HUES64 (cell line): Measurements from ENCODE around the gene TGM3.
A peak's percentile ranks its signal among the peaks of the same experiment; 100 is the strongest.
"Not testable (repeated sequence)": the region's sequence is repeated elsewhere in the genome, so short reads cannot be mapped to it uniquely, and the experiment has no call there.

Experiments used
- H3K27ac ChIP-seq: 2 replicates; pipeline ENCODE4 v1.7.0; 2013; ENCODE audit warnings: low read depth, low read length, inconsistent platforms
- H3K27me3 ChIP-seq: 2 replicates; pipeline ENCODE4 v1.6.1; 2013; ENCODE audit warnings: mild to moderate bottlenecking, low read length; ENCODE audit not compliant: insufficient read depth
- H3K36me3 ChIP-seq: 2 replicates; pipeline ENCODE4 v1.6.1; 2013; ENCODE audit warnings: mild to moderate bottlenecking, low read length; ENCODE audit not compliant: insufficient read depth
- H3K4me1 ChIP-seq: 2 replicates; pipeline ENCODE4 v1.6.1; 2013; ENCODE audit warnings: mild to moderate bottlenecking, low read length, moderate library complexity; ENCODE audit not compliant: insufficient read depth
- H3K4me3 ChIP-seq: 2 replicates; pipeline ENCODE4 v1.5.1; 2013; ENCODE audit warnings: mild to moderate bottlenecking, low read length, moderate library complexity
- H3K9ac ChIP-seq: 2 replicates; pipeline ENCODE4 v1.6.1; 2013; ENCODE audit warnings: mild to moderate bottlenecking, low read depth, low read length
- H3K9me3 ChIP-seq: 2 replicates; pipeline ENCODE4 v1.6.1; 2013; ENCODE audit warnings: low read depth, low read length; ENCODE audit not compliant: insufficient read depth
- WGBS: fragments of 150-250, 120-280 bp; methylation state at CpG from one replicate; pipeline ENCODE4 v1.1.7; 2013; ENCODE audit warnings: missing lambda C conversion rate; 5-methylcytosine and 5-hydroxymethylcytosine counted together

The TGM3 gene

DNA sequence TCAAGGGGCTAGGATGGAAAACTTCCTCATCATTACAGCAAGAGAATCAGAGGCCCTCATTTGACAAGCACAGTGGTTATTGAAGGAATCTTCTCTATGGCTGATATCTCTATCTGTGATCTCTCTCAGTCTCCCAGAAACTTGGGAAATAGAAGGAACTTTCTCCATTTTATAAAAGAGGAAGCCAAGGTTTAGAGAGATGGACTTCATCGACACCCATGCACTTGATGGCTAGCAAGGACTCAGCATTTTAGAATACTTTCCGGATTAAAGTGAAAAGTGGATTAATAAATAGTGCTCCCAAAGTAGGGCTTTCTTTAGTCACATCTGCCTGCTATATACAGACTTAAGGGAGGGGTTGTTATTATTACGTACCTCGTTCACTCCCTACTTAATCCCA lies 34.2 kb upstream of the TGM3 start:
- H3K27me3 ChIP-seq, result no peaks in the 10 kb centered on the region
- H3K27ac ChIP-seq, result no peak overlapping the region
- H3K9me3 ChIP-seq, result no peaks in the 10 kb centered on the region
- no peak overlapping the region for H3K9ac ChIP-seq
- 96% methylated on average over 2 of the region's 4 CpGs for WGBS
- H3K4me1 ChIP-seq, result no peaks in the 10 kb centered on the region
- H3K36me3 ChIP-seq, result no peaks in the 10 kb centered on the region
- no peak overlapping the region for H3K4me3 ChIP-seq

DNA sequence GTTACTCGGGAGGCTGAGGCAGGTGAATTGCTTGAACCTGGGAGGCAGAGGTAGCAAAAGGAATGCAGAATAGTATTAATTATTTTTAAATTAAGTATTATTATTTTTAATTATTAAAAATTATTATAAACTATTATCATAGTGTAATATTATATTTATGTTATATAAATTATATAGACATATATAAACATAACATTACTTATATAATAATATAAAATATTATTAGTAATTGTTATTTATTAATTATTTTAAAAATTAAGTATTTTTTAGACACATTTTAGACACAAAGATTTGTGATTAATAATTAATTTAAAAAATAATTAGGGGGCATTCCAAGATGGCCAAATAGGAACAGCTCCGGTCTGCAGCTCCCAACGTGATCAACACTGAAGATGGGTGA lies 31.7 kb upstream of the TGM3 start:
- WGBS, result 89% methylated on average over 3 of the region's 3 CpGs
- Histone ChIP-seq H3K27me3 (no peaks in the 10 kb centered on the region), H3K4me3 (peak overlapping the region; percentile 51; the same call in 1 of the 2 replicates), H3K9ac (0 out of 2 replicates have a peak overlapping the region, but pooled peaks have one; percentile 61), H3K36me3 (no peaks in the 10 kb centered on the region), H3K9me3 (no peaks in the 10 kb centered on the region), H3K4me1 (no peaks in the 10 kb centered on the region), H3K27ac (no peak overlapping the region)

DNA sequence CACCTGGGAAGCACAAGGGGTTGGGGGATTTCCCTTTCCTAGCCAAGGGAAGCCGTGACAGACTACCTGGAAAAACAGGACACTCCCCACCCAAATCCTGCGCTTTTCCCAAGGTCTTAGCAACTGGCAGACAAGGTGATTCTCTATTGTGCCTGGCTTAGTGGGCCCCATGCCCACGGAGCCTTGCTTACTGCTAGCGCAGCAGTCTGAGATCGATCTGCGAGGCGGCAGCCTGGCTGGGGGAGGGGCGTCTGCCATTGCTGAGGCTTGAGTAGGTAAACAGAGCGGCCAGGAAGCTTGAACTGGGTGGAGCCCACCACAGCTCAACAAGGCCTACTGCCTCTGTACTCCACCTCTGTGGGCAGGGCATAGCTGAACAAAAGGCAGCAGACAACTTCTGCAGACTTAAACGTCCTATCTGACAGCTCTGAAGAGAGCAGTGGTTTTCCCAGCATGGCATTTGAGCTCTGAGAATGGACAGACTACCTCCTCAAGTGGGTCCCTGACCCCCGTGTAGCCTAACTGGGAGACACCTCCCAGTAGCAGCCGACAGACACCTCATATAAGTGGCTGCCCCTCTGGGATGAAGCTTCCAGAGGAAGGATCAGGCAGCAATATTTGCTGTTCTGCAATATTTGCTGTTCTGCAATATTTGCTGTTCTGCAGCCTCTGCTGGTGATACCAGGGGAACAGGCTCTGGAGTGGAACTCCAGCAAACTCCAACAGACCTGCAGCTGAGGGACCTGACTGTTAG lies 31.0 kb upstream of the TGM3 start:
- not testable (repeated sequence) for H3K27ac ChIP-seq, H3K9me3 ChIP-seq, H3K27me3 ChIP-seq, H3K4me1 ChIP-seq, H3K36me3 ChIP-seq
- H3K4me3 ChIP-seq, result peak overlapping the region; percentile 51
- H3K9ac ChIP-seq, result peak overlapping the region; percentile 61
- 29% methylated on average over 12 of the region's 12 CpGs for WGBS

DNA sequence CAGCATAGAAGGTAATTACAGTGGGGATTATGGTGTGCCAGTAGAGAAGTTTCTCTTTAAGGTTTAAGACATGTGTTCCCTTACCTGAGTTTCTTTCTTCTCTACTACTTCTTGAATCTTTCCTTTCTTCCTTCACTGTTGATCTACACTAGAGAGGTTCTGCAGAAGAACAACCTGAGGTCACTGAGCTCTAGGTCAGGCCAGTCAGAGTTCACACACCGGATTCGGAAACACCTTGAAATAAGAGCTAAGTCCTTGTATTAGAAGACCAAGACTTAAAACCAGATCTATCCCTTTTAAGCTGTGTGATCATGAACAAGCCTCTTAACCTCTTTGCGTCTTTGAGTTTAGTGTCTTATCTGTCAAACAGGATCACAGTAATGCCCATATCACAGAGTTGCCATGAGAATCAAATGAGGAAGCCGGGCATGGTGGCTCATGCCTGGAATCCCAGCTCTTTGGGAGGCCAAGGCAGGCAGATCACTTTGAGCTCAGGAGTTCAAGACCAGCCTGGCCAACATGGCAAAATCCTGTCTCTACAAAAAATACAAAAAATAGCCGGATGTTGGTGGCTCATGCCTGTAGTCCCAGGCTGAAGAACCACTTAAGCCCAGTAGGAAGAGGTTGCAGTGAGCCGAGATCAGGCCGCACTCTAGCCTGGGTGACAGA lies 22.0 kb upstream of the TGM3 start:
- no peaks in the 10 kb centered on the region for H3K36me3 ChIP-seq
- H3K4me1 ChIP-seq, result 0 out of 2 replicates have a peak, but pooled peaks cover 5% of the 10 kb centered on the region
- H3K27ac ChIP-seq, result no peak overlapping the region
- peaks cover 1% of the 10 kb centered on the region; the same call in 1 of the 2 replicates for H3K27me3 ChIP-seq
- H3K9ac ChIP-seq, result no peak overlapping the region
- no peak overlapping the region for H3K4me3 ChIP-seq
- WGBS, result 93% methylated on average over 7 of the region's 7 CpGs
- no peaks in the 10 kb centered on the region for H3K9me3 ChIP-seq

DNA sequence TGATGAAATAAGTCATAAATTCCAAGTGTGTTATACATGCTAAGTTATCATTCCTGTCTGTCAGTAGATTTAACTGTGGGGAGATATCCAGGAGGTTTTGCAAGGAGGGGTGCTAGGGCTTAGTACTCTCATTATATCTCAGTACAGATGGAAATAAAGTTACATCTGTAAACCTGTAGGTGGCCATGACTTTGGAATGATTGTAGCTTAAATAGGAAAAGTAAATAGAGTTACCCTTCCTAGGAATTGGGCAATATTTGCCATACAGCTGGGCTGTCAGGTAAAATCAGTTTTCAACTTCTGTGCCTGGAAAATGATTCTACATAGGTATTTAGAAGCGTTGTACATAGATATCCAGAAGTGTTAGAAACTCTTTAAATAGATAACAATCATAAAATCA lies 19.8 kb upstream of the TGM3 start:
- no peak overlapping the region for H3K9ac ChIP-seq
- peaks cover 3% of the 10 kb centered on the region; the same call in 1 of the 2 replicates for H3K27me3 ChIP-seq
- H3K4me3 ChIP-seq, result no peak overlapping the region
- no CpG with 5 or more reads among the region's 1 CpG for WGBS
- H3K27ac ChIP-seq, result no peak overlapping the region
- no peaks in the 10 kb centered on the region for H3K36me3 ChIP-seq
- H3K9me3 ChIP-seq, result no peaks in the 10 kb centered on the region
- H3K4me1 ChIP-seq, result 0 out of 2 replicates have a peak, but pooled peaks cover 5% of the 10 kb centered on the region

DNA sequence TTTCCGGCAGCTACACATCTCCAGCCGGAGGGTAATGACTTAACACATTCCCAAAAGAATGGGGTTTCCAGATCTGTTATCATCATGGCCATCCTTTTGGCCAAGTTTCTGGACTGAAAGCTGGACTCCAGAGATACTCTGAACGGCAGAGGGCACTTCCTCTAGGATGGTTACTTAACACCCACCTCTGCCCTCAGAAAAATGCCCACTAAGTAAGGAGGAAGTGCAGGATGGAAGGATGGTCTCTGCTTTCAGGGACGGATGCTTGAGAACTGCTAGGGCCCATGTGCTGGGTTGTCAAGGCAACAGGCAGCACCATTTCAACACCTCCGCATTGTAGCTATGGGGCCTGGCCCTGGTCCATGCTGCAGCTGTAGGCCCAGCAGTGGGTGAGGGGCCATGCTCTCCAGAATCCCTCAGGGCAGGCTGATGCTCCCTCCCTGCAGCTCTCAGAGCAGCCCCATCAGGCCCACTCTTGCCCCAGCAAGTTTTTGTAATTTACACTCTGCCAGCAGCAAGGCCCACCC lies 16.5 kb upstream of the TGM3 start:
- H3K36me3 ChIP-seq, result no peaks in the 10 kb centered on the region
- H3K4me1 ChIP-seq, result peaks cover 8% of the 10 kb centered on the region; the same call in 1 of the 2 replicates
- peaks cover 3% of the 10 kb centered on the region; the same call in 1 of the 2 replicates for H3K27me3 ChIP-seq
- H3K9me3 ChIP-seq, result no peaks in the 10 kb centered on the region
- H3K9ac ChIP-seq, result no peak overlapping the region
- 85% methylated on average over 5 of the region's 5 CpGs for WGBS
- no peak overlapping the region for H3K27ac ChIP-seq
- no peak overlapping the region for H3K4me3 ChIP-seq

DNA sequence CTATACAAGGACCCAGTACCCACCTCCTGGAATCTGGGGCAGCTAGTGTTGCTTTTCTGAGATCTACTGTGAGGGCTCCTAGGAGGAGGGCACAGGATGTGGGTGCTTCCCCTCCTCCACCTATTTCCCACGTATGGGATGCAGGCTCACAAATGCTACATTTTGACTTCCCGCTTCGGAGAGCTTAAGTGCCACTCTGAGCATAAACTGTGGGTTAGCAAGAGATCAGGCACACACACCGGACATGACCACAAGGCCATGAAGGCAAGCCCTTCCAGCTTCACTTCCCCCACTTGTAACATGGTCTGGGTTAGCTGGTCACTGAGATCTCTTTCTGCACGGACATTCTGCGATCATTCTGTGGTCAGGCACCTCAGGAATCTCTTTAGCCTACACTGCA lies 15.7 kb upstream of the TGM3 start:
- no peaks in the 10 kb centered on the region for H3K9me3 ChIP-seq
- H3K36me3 ChIP-seq, result no peaks in the 10 kb centered on the region
- H3K4me1 ChIP-seq, result peaks cover 9% of the 10 kb centered on the region; the same call in 1 of the 2 replicates
- no peak overlapping the region for H3K9ac ChIP-seq
- peaks cover 3% of the 10 kb centered on the region; the same call in 1 of the 2 replicates for H3K27me3 ChIP-seq
- H3K27ac ChIP-seq, result no peak overlapping the region
- 89% methylated on average over 6 of the region's 6 CpGs for WGBS
- H3K4me3 ChIP-seq, result no peak overlapping the region

DNA sequence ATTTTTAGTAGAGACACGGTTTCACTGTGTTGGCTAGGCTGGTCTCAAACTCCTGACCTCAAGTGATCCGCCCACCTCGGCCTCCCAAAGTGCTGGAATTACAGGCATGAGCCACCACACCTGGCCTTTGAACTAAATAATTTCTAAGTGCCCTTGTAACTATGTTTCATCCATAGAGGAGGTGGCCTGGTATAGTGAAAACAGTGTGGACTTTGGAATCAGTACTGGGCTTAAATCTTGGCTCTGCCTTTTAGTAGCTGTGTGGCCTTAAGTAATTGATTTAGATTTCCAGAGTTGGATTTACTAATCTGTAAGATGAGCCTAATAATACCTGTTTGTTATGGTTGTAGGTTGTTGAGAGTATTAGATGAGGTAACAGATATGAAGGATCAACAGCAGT lies 14.2 kb upstream of the TGM3 start:
- WGBS, result 94% methylated on average over 3 of the region's 3 CpGs
- Histone ChIP-seq H3K9me3 (no peaks in the 10 kb centered on the region), H3K4me1 (peaks cover 9% of the 10 kb centered on the region; the same call in 1 of the 2 replicates), H3K36me3 (no peaks in the 10 kb centered on the region), H3K9ac (no peak overlapping the region), H3K27me3 (peaks cover 3% of the 10 kb centered on the region; the same call in 1 of the 2 replicates), H3K4me3 (no peak overlapping the region), H3K27ac (no peak overlapping the region)

DNA sequence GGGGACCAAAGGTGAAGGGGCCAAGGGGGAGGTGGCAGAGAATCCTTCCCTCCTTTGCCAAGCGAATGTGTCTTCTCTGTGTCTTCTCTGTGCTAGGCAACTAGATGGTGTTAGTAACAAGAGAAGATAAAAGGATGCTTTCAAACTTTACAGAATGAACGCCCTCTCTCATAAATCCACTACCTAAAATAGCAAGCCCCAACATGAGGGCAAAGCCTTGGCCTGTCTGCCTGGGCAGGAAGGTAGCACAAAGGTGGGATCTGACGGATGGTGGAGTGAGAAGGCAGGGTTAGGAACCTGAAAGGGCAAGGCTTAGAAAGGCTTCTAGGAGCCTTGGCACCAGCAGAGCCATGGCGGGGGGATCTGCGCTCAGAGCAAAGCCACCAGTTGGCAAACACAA lies 13.6 kb upstream of the TGM3 start:
- Histone ChIP-seq H3K4me3 (no peak overlapping the region), H3K27me3 (peaks cover 3% of the 10 kb centered on the region; the same call in 1 of the 2 replicates), H3K36me3 (no peaks in the 10 kb centered on the region), H3K27ac (no peak overlapping the region), H3K4me1 (peaks cover 9% of the 10 kb centered on the region; the same call in 1 of the 2 replicates), H3K9ac (no peak overlapping the region), H3K9me3 (no peaks in the 10 kb centered on the region)
- 94% methylated on average over 3 of the region's 5 CpGs for WGBS

DNA sequence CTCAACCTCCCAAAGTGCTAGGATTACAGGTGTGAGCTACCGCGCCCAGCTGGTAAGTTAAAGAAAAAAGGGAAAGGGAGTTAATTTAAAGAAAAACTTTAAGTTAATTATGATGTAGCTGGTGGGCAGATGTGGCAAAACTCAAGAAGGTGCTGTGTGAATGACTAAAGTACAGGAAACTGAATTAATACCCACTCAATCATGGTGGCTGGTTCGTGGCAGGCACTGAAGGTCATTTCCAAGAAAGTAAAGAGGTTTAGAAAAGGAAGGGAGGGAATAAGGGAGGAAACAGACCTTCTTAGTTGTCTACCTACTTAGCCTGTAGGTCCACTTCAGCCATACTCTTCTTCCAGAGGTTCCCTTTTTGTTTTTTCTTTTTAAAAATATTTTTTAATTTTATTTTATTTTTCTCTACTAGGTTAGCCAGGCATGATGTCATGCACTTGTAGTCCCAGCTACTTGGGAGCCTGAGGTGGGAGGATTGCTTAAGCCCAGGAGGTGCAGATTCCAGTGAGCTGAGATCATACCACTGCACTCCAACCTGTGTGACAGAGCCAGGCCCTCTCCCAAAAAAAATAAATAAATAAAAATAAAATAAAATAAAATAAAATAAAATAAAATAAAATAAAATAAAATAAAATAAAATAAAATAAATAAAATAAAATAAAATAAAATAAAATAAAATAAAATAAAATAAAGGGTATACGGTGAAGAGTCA lies 11.9 kb upstream of the TGM3 start:
- Histone ChIP-seq H3K27ac (no peak overlapping the region), H3K9ac (no peak overlapping the region), H3K4me3 (no peak overlapping the region), H3K27me3 (peaks cover 1% of the 10 kb centered on the region; the same call in 1 of the 2 replicates), H3K4me1 (peaks cover 9% of the 10 kb centered on the region; the same call in 1 of the 2 replicates), H3K9me3 (no peaks in the 10 kb centered on the region), H3K36me3 (no peaks in the 10 kb centered on the region)
- 90% methylated on average over 2 of the region's 4 CpGs for WGBS

DNA sequence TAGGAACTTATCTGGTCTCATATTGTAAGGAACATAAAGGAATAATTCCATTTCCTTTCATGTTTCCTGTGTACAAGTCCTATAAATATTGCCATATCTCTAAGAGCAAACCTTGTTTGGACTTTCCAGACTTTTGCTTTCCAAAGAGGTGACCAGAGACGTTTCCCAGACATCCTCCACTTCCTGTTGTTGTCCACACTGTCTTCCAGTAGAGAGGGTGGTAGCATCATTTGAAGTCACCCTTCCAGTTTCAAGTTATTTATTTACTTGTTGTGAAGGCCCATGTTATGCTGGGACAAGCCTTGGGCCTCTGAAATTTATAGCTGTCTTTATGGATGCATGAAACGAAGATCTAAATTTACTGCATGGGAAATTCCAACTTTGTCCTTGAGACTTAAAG lies 10.6 kb upstream of the TGM3 start:
- Histone ChIP-seq H3K9me3 (no peaks in the 10 kb centered on the region), H3K4me1 (peaks cover 9% of the 10 kb centered on the region; the same call in 1 of the 2 replicates), H3K4me3 (no peak overlapping the region), H3K27me3 (no peaks in the 10 kb centered on the region), H3K9ac (no peak overlapping the region), H3K27ac (no peak overlapping the region), H3K36me3 (no peaks in the 10 kb centered on the region)
- WGBS, result 92% methylated on average over 2 of the region's 2 CpGs
